GM19240 (cell line): ENCODE measurements around the gene DAAM1.

ENCODE experiments used
- DNase-seq: peaks from one replicate; pipeline ENCODE4 v3.0.0; 2011; ENCODE audit warnings: low spot score; ENCODE audit not compliant: insufficient read length

Gene DAAM1

DNA sequence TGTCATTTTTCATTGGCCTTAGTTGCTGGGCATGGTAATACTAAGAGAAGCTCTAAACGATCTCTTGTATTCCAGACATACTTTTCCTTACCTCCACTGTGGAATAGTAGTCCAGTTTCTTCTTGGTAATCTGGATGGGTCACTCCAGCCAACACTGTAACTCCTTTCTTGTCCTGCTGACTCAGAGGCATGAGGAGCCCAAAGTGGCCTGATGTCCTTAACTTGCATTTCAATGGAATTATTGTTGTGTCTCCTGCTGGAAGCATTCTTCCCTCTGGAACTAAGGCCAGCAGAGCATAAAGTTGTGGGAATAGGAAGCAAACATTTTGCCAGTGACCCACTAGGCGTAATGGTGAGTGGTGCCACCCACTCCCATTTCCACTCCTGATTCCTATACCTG is 33.1 kb downstream of the DAAM1 start:
- DNase-seq = no peak

- DNase-seq = no peak
Observed at GRCh38 chr14:59224341-59224740, 35.9 kb downstream of the DAAM1 start.

DNA sequence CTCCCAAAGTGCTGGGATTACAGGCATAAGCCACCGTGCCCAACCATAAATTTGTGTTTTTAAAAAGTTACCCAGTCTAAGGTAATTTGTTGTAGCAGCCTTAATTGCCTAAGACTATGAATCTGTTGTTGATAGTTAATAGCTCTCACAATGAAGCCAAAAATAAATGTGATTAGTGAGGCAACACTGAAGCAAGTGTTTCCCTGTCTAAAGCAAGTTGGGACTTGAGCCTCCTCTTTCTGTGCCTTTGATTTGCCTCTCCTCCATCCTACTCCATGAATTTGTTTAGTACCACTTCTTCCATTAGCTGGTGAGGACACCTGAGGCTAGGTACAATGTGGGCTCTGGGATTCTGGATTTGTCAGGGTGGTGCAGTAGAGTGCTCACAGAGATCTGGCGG is 36.8 kb downstream of the DAAM1 start:
- no peak for DNase-seq

DNA sequence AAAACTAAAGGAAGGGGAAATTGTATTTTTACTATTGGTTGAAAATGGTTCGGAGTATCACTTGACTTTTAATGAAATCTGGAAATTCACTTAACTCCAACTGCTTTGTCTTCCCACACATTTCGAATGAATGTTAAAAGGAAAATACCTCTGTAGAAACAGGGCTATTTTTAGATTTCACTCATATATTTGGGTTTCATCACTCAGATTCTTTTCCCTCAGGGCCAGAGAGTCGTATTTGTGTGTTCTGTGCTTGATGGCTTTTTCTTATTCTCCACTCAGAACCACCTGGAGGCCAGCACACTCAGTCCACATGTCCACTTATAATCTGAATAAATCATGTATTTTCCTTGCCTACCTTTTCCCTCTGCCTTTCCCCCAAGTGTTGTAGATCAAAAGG is 40.0 kb downstream of the DAAM1 start:
- DNase-seq = no peak

GRCh38 chr14:59229653-59230406 is 41.4 kb downstream of the DAAM1 start:
- DNase-seq = no peak

GRCh38 chr14:59236195-59236594 is 47.7 kb downstream of the DAAM1 start:
- DNase-seq = no peak

DNA sequence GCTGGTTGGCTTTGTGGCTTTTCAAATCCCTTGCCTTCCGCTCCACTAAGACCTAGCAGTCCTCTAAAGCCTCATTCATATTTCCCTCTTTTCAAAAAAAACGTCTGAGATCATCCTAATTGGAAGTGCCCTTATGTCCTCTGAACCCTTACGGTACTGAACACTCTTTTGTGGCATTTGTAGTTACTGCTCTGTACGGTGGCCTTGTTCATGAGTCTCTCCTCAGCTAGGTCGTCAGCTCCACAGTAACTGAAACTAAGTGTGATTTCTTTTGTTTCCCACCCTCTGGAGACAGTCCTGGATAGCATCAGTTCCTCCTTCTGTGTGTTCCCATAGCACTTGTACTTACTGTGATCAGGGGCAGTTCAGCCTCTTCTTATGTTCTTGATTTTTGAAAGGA is 49.7 kb downstream of the DAAM1 start:
- no peak for DNase-seq

DNA sequence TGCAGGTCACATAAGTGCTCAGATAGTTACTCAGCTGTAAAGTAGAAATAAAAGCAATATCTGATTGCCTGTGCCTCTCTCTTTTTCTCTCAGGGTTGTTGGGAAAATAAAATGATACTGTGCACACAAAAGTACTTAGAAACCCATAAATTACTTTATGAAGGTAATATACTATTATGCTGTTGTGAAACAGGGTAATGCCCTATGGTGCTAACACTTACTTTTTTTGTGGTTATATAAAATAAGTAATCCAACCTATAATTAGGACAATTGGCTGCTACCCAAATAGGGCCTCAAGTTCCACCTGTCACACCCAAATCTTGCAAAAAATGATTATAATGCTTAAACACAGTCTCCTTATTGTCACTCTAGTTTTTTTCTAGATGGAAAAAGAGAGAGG is 50.6 kb downstream of the DAAM1 start:
- DNase-seq = no peak

DNA sequence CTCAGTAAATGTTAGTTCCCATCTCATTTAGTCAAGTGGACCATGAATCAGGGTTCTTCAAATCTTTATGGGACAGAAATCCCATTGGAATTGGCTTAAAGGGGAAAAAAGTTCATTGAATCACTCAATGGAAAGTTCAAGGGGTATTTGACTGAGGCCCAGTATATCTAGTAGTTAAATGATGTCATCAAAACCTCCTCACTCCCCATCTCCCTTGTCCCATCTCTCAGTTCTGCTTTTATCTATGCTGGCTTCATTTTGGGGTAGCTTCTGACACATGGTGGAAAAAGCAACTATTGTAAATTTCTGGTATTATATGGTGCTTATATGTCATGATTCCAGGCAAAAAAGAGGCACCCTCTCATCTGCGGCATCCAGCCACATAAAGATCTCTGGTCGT is 51.9 kb downstream of the DAAM1 start:
- DNase-seq = no peak

DNA sequence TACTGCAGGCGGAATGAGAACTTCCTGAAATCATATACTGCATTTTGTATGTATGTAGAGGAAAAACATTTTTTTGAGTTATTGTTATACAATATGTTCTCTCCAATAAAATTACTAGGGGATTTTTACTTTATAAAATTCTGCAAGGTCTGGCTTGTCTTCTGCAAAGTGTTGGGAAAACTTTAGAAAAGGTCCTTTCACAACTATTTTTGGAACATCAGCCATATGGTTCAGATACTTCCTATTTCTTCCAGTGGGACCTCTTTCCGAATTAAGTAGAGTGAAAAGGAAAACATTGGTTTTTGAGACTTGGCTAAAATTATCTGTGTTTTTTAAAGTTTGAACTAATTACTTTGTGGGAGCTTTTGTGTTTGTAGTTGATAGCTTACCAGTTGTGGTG is 52.7 kb downstream of the DAAM1 start:
- DNase-seq = no peak

DNA sequence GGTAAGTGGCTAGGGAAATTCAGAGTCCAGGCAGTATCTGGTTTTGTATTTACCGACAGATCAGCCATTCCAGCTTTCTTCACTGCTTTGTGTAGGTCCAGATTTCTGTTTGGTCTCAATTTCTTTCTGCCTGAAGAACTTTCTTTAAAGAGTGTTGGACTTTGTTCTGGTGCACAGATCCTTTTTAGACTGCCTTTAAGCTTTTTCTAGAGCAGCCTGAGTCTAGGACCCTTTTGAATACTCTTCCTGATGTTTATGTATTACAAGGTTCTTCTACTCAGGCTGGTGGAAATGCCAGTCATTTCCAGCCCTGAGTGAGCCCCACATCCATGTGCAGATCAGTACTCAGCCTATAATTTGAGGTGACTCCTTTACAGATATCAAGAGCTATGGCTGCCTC is 54.7 kb downstream of the DAAM1 start:
- DNase-seq = no peak

DNA sequence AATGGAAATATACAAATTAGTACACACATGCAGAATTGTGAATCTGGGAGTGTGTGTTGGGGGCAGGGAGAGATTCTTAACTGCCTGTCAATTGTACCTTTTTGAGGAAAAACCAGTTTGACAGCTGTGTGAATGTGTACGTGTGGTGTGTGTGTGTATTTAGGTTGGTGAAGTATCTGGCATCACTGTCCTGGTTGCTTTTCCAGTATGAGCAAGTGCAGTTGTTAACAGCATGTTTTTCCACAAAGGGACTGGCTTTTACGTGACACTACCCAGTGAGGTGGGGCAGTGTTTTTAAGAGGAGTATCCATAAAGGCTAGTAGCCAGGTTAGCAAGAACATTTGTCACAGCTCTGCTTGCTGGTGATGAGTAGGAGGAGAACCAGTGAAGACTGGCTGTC is 56.1 kb downstream of the DAAM1 start:
- DNase-seq = no peak

- no peak for DNase-seq
Observed at GRCh38 chr14:59245809-59246295, 57.4 kb downstream of the DAAM1 start.

GRCh38 chr14:59246566-59246965 is 58.1 kb downstream of the DAAM1 start:
- DNase-seq = no peak

- no peak for DNase-seq
Observed at GRCh38 chr14:59247801-59248584, 59.5 kb downstream of the DAAM1 start.

GRCh38 chr14:59249029-59249428 is 60.6 kb downstream of the DAAM1 start:
- DNase-seq = no peak

GRCh38 chr14:59251811-59252771 is 63.6 kb downstream of the DAAM1 start:
- no peak for DNase-seq

GRCh38 chr14:59252772-59253500 is 64.5 kb downstream of the DAAM1 start:
- no peak for DNase-seq

DNA sequence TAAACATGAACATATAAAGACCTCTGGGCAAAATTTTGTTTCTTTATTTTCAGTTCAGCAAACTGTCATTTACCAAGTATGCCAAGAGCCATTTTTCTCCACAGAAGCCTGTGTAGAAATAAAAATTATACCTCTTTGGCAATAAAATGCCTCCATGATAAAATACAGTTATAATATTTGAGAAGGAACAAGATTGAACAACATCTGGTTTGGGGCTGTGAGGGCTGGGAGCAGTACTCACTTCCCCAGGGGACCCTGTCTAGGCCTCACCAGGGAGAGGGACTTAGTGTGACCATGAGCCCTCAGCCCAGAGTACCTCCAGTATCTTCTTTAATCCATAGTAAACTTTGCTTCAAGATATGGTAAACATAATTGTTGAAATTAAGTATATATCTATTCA is 65.1 kb downstream of the DAAM1 start:
- no peak for DNase-seq

DNA sequence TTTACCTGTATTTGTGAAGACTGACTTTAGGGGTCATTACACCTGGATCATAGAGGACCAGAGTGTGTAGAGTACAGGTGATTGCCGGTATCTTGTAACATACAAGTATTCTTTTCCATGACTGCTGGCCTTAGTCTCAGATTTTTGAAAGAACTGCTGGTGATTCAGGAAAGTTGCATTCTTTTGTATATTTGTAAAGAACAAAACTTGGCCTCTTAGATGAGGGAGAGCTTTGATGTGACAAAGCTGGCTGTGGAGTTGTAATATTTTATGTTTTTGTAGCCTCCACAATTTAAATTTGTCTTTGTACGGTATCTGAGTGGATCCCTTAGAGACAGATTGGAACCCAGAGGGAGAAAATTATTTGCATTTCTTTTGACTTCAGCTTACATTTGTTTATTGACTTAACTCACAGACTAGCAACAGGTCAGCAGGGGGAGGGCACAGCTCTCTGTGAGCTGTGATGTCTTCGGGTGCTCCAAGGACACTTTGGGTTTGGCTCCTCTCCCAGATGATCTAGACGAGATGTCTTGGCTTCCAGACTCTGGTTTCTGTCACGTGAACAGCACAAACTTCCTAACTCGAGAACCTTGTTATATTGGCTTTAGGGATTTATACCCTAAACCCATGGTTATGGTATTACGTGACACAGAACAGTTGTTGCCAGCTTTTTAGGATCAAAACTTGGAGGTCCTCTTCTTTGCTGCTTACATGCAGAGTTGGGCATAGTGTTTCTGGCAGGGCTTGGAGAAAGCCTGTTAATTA is 65.9 kb downstream of the DAAM1 start:
- no peak for DNase-seq
